HS-5 (cell line): ENCODE data around the gene MISP.

Experiments
- DNase-seq: peaks from one replicate; pipeline ENCODE4 v3.0.0-alpha.2; 2012; ENCODE audit warnings: low read depth

The MISP gene

GRCh38 chr19:776549-776948 is 25.6 kb downstream of the MISP start:
- no peak for DNase-seq

DNA sequence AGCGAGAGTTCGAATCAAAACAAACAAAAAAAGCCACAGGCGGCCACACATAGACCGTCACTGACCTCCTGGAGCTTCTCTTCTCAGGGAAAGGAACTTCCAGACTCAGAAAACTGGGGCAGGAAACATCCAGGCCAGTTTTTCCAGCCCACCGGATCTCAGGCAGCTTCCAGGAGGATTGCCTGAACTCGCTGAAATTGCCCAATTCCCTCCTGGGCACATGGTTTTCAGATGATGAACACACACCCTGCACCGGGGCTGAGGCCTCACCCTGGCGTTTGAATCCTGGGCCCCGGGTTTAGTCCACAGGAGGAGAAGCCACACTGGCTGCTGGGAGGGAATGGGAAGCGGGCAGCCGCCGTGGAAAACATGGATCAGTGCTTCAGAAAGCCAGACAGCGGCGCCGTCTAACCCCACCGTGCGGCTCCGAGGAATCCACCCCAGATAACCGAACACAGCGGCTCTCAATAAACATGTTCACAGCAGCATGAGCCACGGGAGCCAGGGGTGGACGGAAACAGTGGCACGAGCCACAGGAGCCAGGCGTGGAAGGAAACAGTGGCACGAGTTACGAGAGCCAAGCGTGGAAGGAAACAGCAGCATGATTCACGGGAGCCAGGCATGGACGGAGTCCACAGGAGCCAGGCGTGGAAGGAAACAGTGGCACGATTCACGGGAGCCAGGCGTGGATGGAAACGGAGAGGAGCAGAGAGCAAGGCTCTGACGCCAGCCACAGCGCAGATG is 28.2 kb downstream of the MISP start:
- no peak for DNase-seq

DNA sequence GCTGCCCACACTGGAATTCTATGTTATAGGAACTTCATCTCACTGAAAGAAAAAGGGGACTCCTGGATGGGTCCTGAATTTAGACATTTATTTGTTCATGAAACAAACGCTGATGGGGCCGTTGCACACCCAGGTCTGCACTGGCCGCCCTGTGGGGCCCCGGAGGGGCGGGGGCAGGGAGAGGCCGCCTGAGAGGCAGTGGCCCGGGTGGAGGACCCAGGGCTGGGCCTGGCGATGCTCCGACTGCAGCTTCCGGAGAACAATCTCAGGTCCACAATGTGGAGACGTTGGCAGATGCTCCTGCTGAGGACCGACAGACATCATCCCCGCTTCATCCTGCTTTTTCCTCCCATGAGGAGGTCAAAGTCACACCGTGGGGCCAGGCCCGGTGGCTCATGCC is 30.0 kb downstream of the MISP start:
- DNase-seq = no peak

DNA sequence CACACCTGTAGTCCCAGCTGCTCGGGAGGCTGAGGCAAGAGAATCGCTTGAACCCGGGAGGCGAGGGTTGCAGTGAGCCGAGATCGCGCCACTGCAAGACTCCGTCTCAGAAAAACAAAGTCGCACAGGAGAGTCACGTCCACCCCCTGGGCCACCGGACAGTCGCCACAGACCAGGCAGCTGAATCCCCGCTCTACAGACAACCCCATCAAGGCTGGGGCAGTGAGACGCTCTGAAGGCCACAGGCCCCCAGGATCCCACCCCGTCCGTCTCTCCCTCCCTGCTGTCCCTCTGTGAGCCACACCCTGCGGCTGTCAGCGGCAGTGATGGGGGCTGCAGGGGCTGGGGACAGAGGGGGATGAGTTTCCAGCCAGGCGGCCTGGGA is 30.9 kb downstream of the MISP start:
- DNase-seq = no peak

GRCh38 chr19:782185-782877 is 31.4 kb downstream of the MISP start:
- DNase-seq = no peak

DNA sequence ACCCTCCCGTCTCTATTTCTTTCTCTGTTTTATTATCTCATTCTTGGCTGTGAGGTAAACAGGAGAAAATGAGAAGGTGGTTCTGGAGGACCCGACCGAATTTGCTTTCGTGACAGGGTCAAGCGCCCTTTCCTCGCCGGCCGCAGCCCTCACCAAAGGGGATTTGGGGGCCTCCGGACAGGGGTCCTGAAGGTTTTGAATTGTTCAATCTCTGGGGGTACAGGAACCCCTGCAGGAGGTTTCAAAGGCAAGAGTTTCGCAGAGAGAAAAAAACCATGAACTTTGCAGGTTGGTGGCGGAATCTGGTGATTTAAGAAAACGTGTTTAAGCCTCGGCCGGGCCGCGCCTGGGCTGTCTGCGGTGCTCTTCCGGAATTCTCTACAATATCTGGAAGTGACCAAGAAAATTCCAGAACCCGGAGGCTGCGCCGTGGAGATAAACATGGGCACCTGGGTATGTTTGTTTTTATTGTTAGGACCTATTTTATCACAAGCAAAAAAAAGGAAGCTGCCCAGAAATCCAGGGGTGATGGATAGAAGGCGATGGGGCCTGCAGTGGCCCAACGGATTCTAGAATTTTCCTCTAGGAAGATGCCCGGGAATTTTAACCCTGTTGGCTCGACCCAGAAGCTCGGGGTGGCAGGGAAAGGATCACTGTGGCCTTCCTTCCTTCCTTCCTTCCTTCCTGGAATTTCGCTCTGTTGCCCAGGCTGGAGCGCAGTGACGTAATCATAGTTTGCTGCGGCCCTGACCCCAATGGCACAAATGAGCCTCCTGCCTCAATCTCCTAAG is 32.2 kb downstream of the MISP start:
- no peak for DNase-seq

- DNase-seq = no peak
Observed at GRCh38 chr19:784541-784940, 33.6 kb downstream of the MISP start.

DNA sequence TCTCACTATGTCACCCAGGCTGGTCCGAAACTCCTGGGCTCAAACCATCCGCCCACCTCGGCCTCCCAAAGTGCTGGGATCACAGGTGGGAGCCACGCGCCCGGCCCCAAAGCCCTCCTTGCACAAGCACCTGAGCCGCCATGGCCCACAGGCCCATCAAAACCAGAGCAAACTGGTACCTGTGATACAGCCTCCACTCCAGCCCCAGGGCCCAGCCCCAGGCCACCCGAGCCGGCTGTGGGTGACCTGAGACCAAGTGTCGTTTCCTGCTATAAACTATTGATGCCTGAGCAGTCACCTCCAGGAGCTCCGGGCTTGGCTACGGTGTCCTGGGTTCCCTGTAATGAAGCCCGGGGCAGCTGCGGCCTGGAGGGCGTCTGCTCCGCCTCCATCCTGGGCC is 36.6 kb downstream of the MISP start:
- no peak for DNase-seq

DNA sequence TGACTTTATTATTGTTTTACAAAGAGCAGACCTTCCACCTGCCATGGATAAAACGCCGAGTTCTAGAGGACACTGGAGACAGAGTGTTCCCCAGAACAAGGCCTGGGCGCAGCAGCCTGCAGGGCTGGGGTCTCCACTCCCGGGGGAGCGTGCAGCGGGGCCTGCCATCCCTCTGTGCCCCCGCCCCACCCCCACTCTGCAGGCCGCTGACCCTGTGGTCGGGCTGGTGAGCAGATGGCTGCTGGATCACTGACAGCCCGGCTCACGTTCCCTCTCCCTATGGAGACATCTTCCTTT is 37.7 kb downstream of the MISP start:
- DNase-seq = no peak

GRCh38 chr19:788983-789700 is 38.2 kb downstream of the MISP start:
- no peak for DNase-seq

GRCh38 chr19:789701-790060 is 38.8 kb downstream of the MISP start:
- DNase-seq = no peak

DNA sequence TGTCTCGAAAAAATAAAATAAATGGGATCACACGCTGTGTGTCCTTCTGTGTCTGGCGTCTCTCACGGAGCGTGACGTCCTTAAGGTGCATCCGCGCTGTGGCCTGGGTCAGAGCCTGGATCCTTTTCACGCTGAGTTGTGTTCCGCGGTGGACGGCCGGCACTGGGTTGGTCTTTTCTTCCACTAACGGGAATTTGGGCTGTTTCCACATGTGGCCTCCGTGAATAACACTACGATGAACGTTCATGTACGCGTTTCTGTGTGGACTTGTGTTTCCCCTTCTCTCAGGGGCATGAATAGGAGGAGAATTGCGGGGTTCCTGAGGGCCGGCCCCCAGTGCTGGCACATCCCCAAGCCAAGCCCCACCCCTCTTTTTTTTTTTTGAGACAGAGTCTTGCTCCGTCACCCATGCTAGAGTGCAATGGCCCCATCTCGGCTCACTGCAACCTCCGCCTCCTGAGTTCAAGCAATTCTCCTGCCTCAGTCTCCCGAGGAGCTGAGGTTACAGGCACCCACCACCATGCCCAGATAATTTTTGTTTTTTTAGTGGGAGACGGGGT is 40.2 kb downstream of the MISP start:
- no peak for DNase-seq

DNA sequence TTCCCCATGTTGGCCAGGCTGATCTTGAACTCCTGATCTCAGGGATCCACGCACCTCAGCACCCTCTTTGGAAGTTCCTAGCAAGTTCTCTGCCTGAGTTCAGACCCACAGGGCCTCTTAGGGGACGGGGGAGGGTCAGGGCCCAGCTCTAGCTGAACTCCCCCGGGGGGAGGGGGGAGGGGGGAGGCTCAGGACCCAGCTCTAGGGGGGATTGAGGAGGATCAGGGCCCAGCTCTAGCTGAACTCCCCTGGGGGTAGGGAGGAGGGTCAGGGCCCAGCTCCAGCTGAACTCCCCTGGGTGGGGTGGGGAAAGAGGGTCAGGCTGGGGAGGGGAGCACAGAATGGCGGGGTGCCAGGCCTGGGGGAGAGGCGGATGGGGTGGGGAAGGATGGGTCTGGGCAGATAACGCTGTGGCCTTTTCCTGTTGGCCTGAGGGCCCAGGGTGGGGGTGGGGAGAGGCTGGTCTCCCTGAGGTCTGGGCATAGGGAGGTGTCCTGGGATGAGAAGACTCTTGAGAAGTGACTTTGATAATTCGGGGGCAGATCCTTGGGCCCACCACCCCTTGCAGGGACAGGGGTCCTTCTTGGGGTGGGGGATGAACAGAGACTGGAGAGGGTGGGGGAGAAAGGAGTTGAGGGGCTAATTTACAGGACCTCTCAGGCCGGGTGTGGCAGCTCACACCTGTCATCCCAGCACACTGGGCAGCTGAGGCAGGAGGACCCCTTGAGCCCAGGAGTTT is 40.8 kb downstream of the MISP start:
- DNase-seq = no peak

- no peak for DNase-seq
Observed at GRCh38 chr19:792306-792885, 41.5 kb downstream of the MISP start.

DNA sequence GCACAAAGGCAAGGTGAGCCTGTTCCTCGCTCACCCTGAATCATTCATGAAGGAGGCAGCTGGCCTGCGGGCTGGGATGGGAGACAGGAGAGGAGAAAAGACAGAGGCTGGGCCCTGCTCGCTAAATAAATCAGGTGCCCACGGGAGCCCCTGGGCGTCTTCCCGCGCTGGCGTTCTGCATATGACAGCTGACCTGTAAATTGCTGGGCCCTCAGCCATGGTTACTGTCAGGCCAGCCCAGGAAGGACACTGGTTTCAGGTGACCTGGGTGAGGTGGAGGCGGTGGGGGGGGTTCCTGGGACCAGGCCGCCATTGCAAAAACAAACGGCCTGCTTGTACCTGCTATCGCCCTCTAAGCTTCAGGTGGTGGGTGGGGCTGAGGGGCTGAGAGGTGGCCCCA is 42.9 kb downstream of the MISP start:
- DNase-seq = no peak

DNA sequence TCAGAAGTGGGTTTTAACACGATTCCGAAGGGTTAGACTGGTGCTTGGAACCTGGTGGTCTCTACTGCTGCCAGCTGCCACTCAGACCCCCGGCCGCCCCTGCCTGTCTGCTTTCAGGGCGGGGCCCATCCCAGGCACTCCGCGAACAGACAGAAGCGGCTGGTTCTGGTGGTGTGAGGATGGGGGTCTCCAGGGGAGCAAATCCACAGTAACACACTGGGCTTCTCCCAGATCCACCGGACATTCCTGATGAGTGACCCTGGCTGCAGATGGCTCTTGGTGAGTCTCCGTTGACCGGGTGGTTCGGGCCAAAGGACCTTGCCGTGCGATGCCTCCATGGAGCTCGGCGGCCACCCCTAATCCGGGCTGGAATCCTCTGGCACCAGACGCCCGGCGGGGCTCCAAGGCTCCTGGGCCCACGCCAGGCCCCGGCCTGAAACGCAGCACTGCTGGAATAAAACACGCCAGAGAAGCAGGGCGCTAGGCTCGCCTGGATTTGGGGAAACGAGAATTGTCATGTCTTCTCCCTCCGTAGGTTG is 44.2 kb downstream of the MISP start:
- no peak for DNase-seq

DNA sequence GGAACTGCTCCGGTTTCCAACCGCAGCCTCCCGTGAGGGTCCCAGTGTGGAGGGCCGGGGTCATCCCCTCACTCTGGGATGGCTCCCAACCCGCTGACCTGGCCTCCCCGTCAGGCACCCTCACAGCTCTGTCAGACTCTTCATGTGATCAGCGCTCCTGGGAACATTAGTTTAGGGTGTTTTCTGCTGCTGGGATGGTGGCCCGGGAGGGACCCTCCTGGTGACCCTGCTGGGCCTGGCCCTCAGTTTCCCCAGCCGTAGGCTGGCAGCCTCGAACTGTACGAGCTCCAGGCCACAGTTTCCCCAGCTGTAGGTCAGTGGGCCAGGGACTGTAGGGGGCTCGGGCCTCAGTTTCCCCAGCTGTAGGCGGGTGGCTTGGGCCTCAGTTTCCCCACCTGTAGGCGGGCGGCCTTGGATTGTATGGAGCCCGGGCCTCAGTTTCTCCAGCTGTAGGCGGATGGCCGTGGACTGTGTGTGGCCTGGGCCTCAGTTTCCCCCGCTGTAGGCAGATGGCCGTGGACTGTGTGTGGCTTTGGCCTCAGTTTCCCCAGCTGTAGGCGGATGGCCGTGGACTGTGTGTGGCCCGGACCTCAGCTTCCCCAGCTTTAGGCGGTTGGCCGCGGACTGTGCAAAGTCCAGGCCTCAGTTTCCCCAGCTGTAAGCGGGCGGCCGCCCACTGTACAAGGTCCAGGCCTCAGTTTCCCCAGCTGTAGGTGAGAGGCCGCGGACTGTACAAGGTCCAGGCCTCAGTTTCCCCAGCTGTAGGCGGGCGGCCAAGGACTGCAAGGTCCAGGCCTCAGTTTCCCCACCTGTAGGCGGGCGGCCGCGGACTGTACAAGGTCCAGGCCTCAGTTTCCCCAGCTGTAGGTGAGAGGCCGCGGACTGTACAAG is 45.0 kb downstream of the MISP start:
- no peak for DNase-seq

- peak; percentile 97 for DNase-seq
Observed at GRCh38 chr19:796692-797527, 46.0 kb downstream of the MISP start, which contains the start of gene PTBP1. TSS of gene PTBP1 (plus strand) at chr19:797452. CDS start at chr19:797498, 46 bp downstream.
